Thoracic aorta (tissue), 2 donors: ENCODE results near the gene WDR7. TPM values are rescaled to one million over a fixed set of nuclear protein-coding genes. Genes with fewer than 3 reads are reported as not detected.

ENCODE experiments used
- ATAC-seq: fragments of 150-250 bp; one replicate; pipeline ENCODE4 v1.8.0; 2017; ENCODE audit warnings: low read depth; ENCODE audit not compliant: insufficient number of reproducible peaks, low FRiP score
- DNase-seq: peaks from one replicate; pipeline ENCODE4 v3.0.0-alpha.2; 2020; ENCODE audit warnings: low spot score
- H3K27ac ChIP-seq, 2 donors: fragments of 200-600 bp; sonication (generic); 1 replicate in 1 of 2; 2 replicates in 1 of 2; pipeline ENCODE4 v1.5.1; 2016; ENCODE audit warnings: mild to moderate bottlenecking in 2 of 2, moderate library complexity in 2 of 2
- H3K27me3 ChIP-seq: fragments of 200-600 bp; sonication (generic); replicated peaks from 2 replicates; pipeline ENCODE4 v1.6.0; 2016; ENCODE audit warnings: mild to moderate bottlenecking; ENCODE audit not compliant: insufficient read depth
- H3K36me3 ChIP-seq: fragments of 200-600 bp; sonication (generic); one replicate; pipeline ENCODE4 v1.5.1; 2016
- H3K4me1 ChIP-seq, 2 donors: fragments of 200-600 bp; sonication (generic); 1 replicate in 1 of 2; 2 replicates in 1 of 2; pipeline versions ENCODE4 v1.5.1 to v1.6.0; 2016; ENCODE audit warnings: low read depth in 2 of 2, mild to moderate bottlenecking in 1 of 2; ENCODE audit not compliant: control insufficient read depth in 1 of 2
- H3K4me3 ChIP-seq: fragments of 200-600 bp; sonication (generic); 2 replicates; pipeline ENCODE4 v1.5.1; 2016; ENCODE audit warnings: mild to moderate bottlenecking
- H3K9me3 ChIP-seq: fragments of 200-600 bp; sonication (generic); 2 replicates; pipeline ENCODE4 v1.5.1; 2016
- total RNA-seq, 2 donors: library from RNA; depleted of rRNA; stranded (reverse); fragments of >200 nt; gene quantifications; one replicate each; pipeline versions ENCODE4 v1.1.0 to v1.2.3, GENCODE V29; 2016
- TF ChIP-seq, protein P1 (sequence below): fragments of 200-600 bp; sonication (generic); IDR thresholded peaks from one replicate; pipeline ENCODE4 v1.5.1; 2019; ENCODE audit warnings: antibody characterized with exemption

WDR7 gene
- total RNA-seq, 2 donors from 2014 or later: 33.2 to 73.1 TPM

DNA sequence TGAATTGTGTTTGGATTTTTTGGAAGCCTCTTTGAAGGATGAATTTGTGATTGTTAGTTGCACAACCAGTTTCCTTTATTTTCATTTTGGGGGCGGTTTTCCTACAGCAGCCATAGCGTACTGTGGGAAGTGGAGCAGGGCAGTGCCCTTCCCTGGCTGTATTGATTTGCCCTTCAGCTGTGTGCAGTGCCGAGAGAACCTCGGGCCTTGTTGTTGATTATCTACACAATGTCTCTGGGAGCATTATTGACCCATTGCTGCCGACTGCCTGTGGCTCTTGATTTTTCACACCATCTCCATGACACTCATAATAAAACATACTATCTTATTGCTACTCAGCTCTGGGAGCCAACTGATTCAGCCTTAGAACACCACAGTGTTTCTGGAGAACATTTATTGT, 333.6 kb downstream of the WDR7 start:
- DNase-seq (no peak), ATAC-seq (no peak)
- TF ChIP-seq, protein P1, sequence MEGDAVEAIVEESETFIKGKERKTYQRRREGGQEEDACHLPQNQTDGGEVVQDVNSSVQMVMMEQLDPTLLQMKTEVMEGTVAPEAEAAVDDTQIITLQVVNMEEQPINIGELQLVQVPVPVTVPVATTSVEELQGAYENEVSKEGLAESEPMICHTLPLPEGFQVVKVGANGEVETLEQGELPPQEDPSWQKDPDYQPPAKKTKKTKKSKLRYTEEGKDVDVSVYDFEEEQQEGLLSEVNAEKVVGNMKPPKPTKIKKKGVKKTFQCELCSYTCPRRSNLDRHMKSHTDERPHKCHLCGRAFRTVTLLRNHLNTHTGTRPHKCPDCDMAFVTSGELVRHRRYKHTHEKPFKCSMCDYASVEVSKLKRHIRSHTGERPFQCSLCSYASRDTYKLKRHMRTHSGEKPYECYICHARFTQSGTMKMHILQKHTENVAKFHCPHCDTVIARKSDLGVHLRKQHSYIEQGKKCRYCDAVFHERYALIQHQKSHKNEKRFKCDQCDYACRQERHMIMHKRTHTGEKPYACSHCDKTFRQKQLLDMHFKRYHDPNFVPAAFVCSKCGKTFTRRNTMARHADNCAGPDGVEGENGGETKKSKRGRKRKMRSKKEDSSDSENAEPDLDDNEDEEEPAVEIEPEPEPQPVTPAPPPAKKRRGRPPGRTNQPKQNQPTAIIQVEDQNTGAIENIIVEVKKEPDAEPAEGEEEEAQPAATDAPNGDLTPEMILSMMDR: no peak
- no peak overlapping the region for H3K4me3 ChIP-seq
- no peaks in the 10 kb centered on the region for H3K4me1 ChIP-seq
- no peaks in the 10 kb centered on the region for H3K27me3 ChIP-seq
- no peaks in the 10 kb centered on the region for H3K36me3 ChIP-seq
- H3K9me3 ChIP-seq: no peaks in the 10 kb centered on the region
- H3K27ac ChIP-seq: no peak overlapping the region

DNA sequence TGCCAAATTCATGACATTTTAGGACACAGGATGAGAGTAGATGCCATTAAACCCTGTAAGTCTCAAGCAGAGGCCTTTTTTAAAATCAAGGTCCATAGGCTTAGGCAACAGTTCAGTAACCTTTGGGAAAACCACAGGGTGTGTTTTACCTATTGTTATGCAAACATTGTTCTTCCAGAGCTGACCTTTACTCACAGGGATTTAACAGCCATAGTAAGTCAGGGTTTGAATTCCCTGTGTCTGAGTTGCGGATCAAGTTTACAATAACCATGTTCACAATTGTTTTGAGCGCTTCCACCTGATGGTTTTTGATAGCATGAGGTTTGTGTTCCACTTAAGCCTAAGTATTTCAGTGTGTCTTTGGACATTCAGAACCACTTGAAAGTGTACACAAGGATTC, 335.7 kb downstream of the WDR7 start:
- DNase-seq: no peak
- no peak for ATAC-seq

DNA sequence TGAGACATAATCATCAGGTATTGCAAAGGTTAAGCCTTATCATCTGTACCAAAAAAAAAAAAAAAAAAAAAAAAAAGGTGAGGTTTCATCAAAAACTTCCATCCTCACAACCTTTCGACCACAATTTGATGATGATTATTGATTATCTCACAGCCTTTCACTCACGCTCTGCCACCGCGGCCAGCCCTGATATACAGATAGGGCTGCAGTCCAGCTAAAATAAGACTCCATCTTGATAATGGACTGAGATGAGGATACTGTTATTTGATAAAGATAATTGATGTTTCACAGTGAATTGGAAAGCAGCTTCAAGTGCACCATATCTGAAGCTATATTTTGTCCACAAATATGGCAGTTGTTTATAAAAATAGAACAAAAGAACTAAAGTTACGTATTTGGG, 336.1 kb downstream of the WDR7 start:
- no peaks in the 10 kb centered on the region for H3K4me1 ChIP-seq
- DNase-seq (no peak), ATAC-seq (no peak)
- H3K27me3 ChIP-seq: no peaks in the 10 kb centered on the region
- H3K27ac ChIP-seq: no peak overlapping the region
- no peaks in the 10 kb centered on the region for H3K36me3 ChIP-seq
- TF ChIP-seq, protein P1: no peak
- H3K9me3 ChIP-seq: no peaks in the 10 kb centered on the region
- H3K4me3 ChIP-seq: no peak overlapping the region

More for the DNA sequence above, 335.7 kb downstream of the WDR7 start:
- Histone ChIP-seq H3K36me3 (no peaks in the 10 kb centered on the region), H3K4me1 (no peaks in the 10 kb centered on the region), H3K9me3 (no peaks in the 10 kb centered on the region), H3K27ac (no peak overlapping the region), H3K27me3 (no peaks in the 10 kb centered on the region), H3K4me3 (no peak overlapping the region)
- TF ChIP-seq, protein P1: no peak

DNA sequence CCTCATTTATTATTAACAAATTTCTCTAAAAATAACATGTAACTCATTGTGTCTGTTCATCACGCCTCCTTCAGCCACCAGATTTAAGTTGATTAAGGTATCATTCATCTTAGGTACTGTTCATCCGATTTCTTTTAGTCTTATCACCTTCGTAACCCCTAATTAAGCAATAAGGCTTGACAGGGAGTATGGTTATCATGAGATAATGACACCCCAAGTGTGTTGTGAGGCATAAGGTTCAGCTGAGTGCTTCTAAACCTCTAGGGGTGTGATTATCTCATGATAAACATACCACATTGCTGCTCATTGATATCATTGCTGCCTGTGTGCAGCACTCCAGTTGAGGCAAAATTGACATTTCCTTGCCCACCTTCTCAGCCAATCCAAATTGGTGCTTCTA, 336.9 kb downstream of the WDR7 start:
- Histone ChIP-seq H3K9me3 (no peaks in the 10 kb centered on the region), H3K27ac (no peak overlapping the region), H3K4me3 (no peak overlapping the region), H3K36me3 (no peaks in the 10 kb centered on the region), H3K4me1 (no peaks in the 10 kb centered on the region), H3K27me3 (no peaks in the 10 kb centered on the region)
- no peak for ATAC-seq
- DNase-seq: no peak
- TF ChIP-seq, protein P1: no peak

DNA sequence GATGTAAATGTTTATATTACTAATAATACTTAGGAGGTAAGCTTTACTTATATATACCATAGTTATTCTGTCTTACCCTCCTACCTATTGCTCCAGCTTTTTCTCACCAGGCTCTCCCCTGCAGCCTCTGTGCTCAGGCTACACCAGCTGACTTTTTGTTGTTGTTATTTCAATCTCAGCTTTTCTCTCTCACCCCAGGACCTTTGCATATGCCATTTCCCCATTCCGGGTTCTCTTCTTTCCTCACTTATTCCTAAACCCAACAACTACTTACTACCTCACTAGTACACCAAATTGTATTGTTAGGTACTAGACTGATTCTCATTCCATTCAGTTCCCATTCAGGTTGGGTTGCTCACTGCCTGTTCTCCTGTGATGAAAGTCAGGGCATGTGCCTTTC, 339.5 kb downstream of the WDR7 start:
- no peak overlapping the region for H3K4me3 ChIP-seq
- TF ChIP-seq, protein P1: no peak
- H3K4me1 ChIP-seq: no peaks in the 10 kb centered on the region
- DNase-seq: no peak
- H3K27me3 ChIP-seq: no peaks in the 10 kb centered on the region
- H3K9me3 ChIP-seq: no peaks in the 10 kb centered on the region
- ATAC-seq: no peak
- no peaks in the 10 kb centered on the region for H3K36me3 ChIP-seq
- H3K27ac ChIP-seq: no peak overlapping the region
